HCT116 (cell line): ENCODE results near the gene FAM20B. TPM values are rescaled to one million over a fixed set of nuclear protein-coding genes. Genes with fewer than 3 reads are reported as not detected.

ENCODE experiments used
- ATAC-seq: fragments of 200-7000 bp; cut with Tn5 transposase; 2 replicates; pipeline ENCODE4 v1.9.1; 2020; ENCODE audit warnings: mild to moderate bottlenecking, moderate library complexity
- BruUV-seq: library from RNA; stranded (reverse); fragments of 400-500 nt; replicated peaks from 2 replicates; lab custom pipeline; 2021; lab: Mats Ljungman, UMichigan
- CTCF ChIA-PET: fragments of 300-600 bp; sonication (Branson Sonifier 250); formaldehyde crosslinking; loops from one replicate; lab custom pipeline; 2021; ENCODE audit warnings: antibody characterized with exemption; lab: Charles Lee
- POLR2A ChIA-PET: fragments of 300-600, 350-600 bp; sonication (Branson Sonifier 250); formaldehyde crosslinking; loops from one replicate; lab custom pipeline; 2021; ENCODE audit warnings: antibody characterized with exemption; lab: Charles Lee
- RAD21 ChIA-PET, 2 experiments: fragments of 300-600 bp; sonication (Branson Sonifier 250); formaldehyde crosslinking; loops; one replicate each; lab custom pipeline; 2023; ENCODE audit warnings: low total read pairs in 2 of 2; ENCODE audit not compliant: uncharacterized antibody in 2 of 2, unreplicated experiment in 2 of 2, low non-redundant PET in 1 of 2; lab: Charles Lee
- DNase-seq: peaks from one replicate; pipeline ENCODE4 v3.0.0-alpha.2; 2010; ENCODE audit warnings: low read depth, low spot score
- H2AFZ ChIP-seq: fragments of 200-600 bp; shearing (Covaris generic), sonication (generic); 2 replicates; pipeline ENCODE4 v1.6.1; 2017; ENCODE audit warnings: low read depth, mixed run types, mixed read lengths, antibody characterized with exemption, low read length; ENCODE audit not compliant: poor library complexity, severe bottlenecking
- H3K27ac ChIP-seq: 2 replicates; pipeline ENCODE4 v1.5.1; 2012; ENCODE audit warnings: low read depth, low read length
- H3K27me3 ChIP-seq: fragments of 200-600 bp; sonication (generic); 2 replicates; pipeline ENCODE4 v1.6.1; 2016; ENCODE audit warnings: mixed run types, low read length, mixed read lengths; ENCODE audit not compliant: insufficient read depth
- H3K36me3 ChIP-seq, 2 experiments: fragments of 200-500 bp in 1 of 2; fragments of 200-600 bp in 1 of 2; sonication (Bioruptor generic) in 1 of 2; sonication (generic) in 1 of 2; 2 replicates each; pipeline versions ENCODE4 v1.5.1 to v1.6.1; 2014 to 2016; ENCODE audit warnings: low read length in 2 of 2, inconsistent platforms in 1 of 2, mixed read lengths in 1 of 2, mixed run types in 1 of 2; ENCODE audit not compliant: insufficient read depth in 2 of 2, control insufficient read depth in 1 of 2
- H3K4me1 ChIP-seq, 2 experiments: fragments of 200-600 bp in 1 of 2; sonication (generic) in 1 of 2; 2 replicates each; pipeline versions ENCODE4 v1.5.1 to v1.6.1; 2012 to 2017; ENCODE audit warnings: low read length in 2 of 2, inconsistent platforms in 1 of 2, mild to moderate bottlenecking in 1 of 2, mixed read lengths in 1 of 2, mixed run types in 1 of 2, moderate library complexity in 1 of 2; ENCODE audit not compliant: insufficient read depth in 2 of 2, control insufficient read depth in 1 of 2
- H3K4me2 ChIP-seq: fragments of 200-600 bp; sonication (generic); 2 replicates; pipeline ENCODE4 v1.6.1; 2017; ENCODE audit warnings: mixed run types, low read length, mixed read lengths
- H3K4me3 ChIP-seq, 2 experiments: fragments of 200-600 bp in 1 of 2; sonication (generic) in 1 of 2; replicated peaks in 1 of 2; 2 replicates each; pipeline ENCODE4 v1.5.1; 2011 to 2016; ENCODE audit warnings: low read length in 2 of 2, control low read depth in 1 of 2, low read depth in 1 of 2, mild to moderate bottlenecking in 1 of 2, mixed read lengths in 1 of 2, mixed run types in 1 of 2
- H3K79me2 ChIP-seq: fragments of 200-600 bp; sonication (generic); 2 replicates; pipeline ENCODE4 v1.6.1; 2017; ENCODE audit warnings: mild to moderate bottlenecking, mixed run types, low read length, moderate library complexity, mixed read lengths; ENCODE audit not compliant: insufficient read depth
- H3K9ac ChIP-seq: fragments of 200-600 bp; sonication (generic); 2 replicates; pipeline ENCODE4 v1.6.1; 2016; ENCODE audit warnings: low read length, mixed read lengths
- H3K9me2 ChIP-seq: fragments of 200-600 bp; sonication (generic), shearing (Covaris generic); 2 replicates; pipeline ENCODE4 v1.6.1; 2017; ENCODE audit warnings: mixed run types, mild to moderate bottlenecking, moderate library complexity; ENCODE audit not compliant: insufficient read depth
- H3K9me3 ChIP-seq, 2 experiments: fragments of 200-500 bp in 1 of 2; fragments of 200-600 bp in 1 of 2; sonication (Bioruptor generic) in 1 of 2; sonication (generic) in 1 of 2; 2 replicates each; pipeline ENCODE4 v1.6.1; 2014 to 2017; ENCODE audit warnings: low read length in 2 of 2, mixed read lengths in 2 of 2, inconsistent platforms in 1 of 2, low read depth in 1 of 2, mild to moderate bottlenecking in 1 of 2, mixed run types in 1 of 2, moderate library complexity in 1 of 2; ENCODE audit not compliant: control insufficient read depth in 1 of 2, insufficient read depth in 1 of 2
- H4K20me1 ChIP-seq: fragments of 200-600 bp; sonication (generic), shearing (Covaris generic); 2 replicates; pipeline ENCODE4 v1.6.1; 2017; ENCODE audit warnings: mixed run types, mild to moderate bottlenecking, moderate library complexity; ENCODE audit not compliant: insufficient read depth
- ATF3 ChIP-seq: IDR thresholded peaks from 2 replicates; pipeline ENCODE4 v1.6.1; 2012
- CBX3 ChIP-seq: IDR thresholded peaks from 2 replicates; pipeline ENCODE4 v1.6.1; 2012; ENCODE audit warnings: low read depth
- EGR1 ChIP-seq: IDR thresholded peaks from 2 replicates; pipeline ENCODE4 v1.6.1; 2012; ENCODE audit warnings: low read depth
- EZH2 ChIP-seq: fragments of 200-600 bp; sonication (generic); IDR thresholded peaks from 2 replicates; pipeline ENCODE4 v1.6.1; 2017; ENCODE audit warnings: antibody characterized with exemption, mixed run types
- EZH2phosphoT487 ChIP-seq: fragments of 200-600 bp; IDR thresholded peaks from 2 replicates; pipeline ENCODE4 v1.6.1; 2018; ENCODE audit warnings: antibody characterized with exemption, borderline replicate concordance
- FOSL1 ChIP-seq: IDR thresholded peaks from 2 replicates; pipeline ENCODE4 v1.6.1; 2012; ENCODE audit warnings: low read depth
- POLR2A ChIP-seq: IDR thresholded peaks from 2 replicates; pipeline ENCODE4 v1.7.0; 2011; ENCODE audit warnings: borderline replicate concordance; ENCODE audit not compliant: insufficient read depth, insufficient read length; ENCODE audit errors: extremely low read depth
- POLR2AphosphoS5 ChIP-seq: IDR thresholded peaks from 2 replicates; pipeline ENCODE4 v1.6.1; 2011; ENCODE audit warnings: mild to moderate bottlenecking, low read depth, low read length, moderate library complexity
- RAD21 ChIP-seq: IDR thresholded peaks from 2 replicates; pipeline ENCODE4 v1.6.1; 2012; ENCODE audit warnings: low read depth, mild to moderate bottlenecking
- REST ChIP-seq: IDR thresholded peaks from 2 replicates; pipeline ENCODE4 v1.6.1; 2012; ENCODE audit warnings: low read depth
- SIN3A ChIP-seq: IDR thresholded peaks from 2 replicates; pipeline ENCODE4 v1.6.1; 2012; ENCODE audit warnings: low read depth
- TCF7L2 ChIP-seq: IDR thresholded peaks from 2 replicates; pipeline ENCODE4 v1.7.0; 2011; ENCODE audit warnings: borderline replicate concordance, inconsistent platforms; ENCODE audit not compliant: insufficient read depth, insufficient read length; ENCODE audit errors: extremely low read depth
- YY1 ChIP-seq: IDR thresholded peaks from 2 replicates; pipeline ENCODE4 v1.6.1; 2011; ENCODE audit warnings: low read length, low read depth, moderate library complexity, mild to moderate bottlenecking; ENCODE audit not compliant: insufficient replicate concordance; ENCODE audit errors: extremely low read depth
- ZBTB33 ChIP-seq: IDR thresholded peaks from 2 replicates; pipeline ENCODE4 v1.6.1; 2011; ENCODE audit warnings: mild to moderate bottlenecking, low read length, moderate library complexity; ENCODE audit not compliant: insufficient replicate concordance; ENCODE audit errors: extremely low read depth
- ZFX ChIP-seq: fragments of 450-650 bp; IDR thresholded peaks from 2 replicates; pipeline ENCODE4 v1.6.1; 2017
- ZNF274 ChIP-seq: fragments of 200-500 bp; sonication (Bioruptor generic); IDR thresholded peaks from 2 replicates; pipeline ENCODE4 v1.6.1; 2014; ENCODE audit warnings: mild to moderate bottlenecking, low read depth, low read length, inconsistent platforms
- intact Hi-C: fragments of 100-400 bp; cut with micrococcal nuclease; formaldehyde crosslinking; loops from 2 replicates; pipeline ENCODE4 v1.10.0; 2022
- total RNA-seq: library from RNA; stranded (reverse); gene quantifications from one replicate; pipeline ENCODE4 v1.2.1, GENCODE V29; 2021; ENCODE audit not compliant: unreplicated experiment
- TF ChIP-seq, protein P1 (sequence below): IDR thresholded peaks from 2 replicates; pipeline ENCODE4 v1.6.1; 2012

The FAM20B gene
- total RNA-seq, 1 experiment from 2014 or later: 36.7 TPM

DNA sequence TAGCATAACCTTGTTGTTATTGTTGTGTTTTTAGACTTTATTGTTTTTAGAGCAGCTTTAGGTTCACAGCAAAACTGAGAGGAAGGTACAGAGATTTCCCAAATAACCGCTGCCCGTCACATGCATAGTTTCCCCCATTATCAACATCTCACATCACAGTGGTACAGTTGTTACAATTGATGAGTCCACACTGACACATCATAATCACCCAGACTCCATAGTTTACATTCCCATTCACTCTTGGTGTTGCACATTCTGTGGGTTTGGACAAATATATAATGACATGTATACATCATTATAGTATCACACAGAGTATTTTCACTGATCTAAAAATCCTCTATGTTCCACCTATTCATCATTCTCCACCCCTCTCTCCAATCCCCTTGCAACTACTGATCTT, 30.2 kb downstream of the FAM20B start (continued):
- no peak for TF ChIP-seq EZH2phosphoT487
- TF ChIP-seq FOSL1: no peak

- Histone ChIP-seq H3K27ac (no peak overlapping the region), H3K27me3 (no peaks in the 10 kb centered on the region), H3K79me2 (no peaks in the 10 kb centered on the region), H3K4me1 (peaks cover 0 to 11% of the 10 kb centered on the region in 2 experiments; a peak in 1 of 4 replicates), H3K9me3 (no peaks in the 10 kb centered on the region; a peak in 1 of 4 replicates), H3K36me3 (peaks cover 2 to 16% of the 10 kb centered on the region in 2 experiments; a peak in 3 of 4 replicates), H4K20me1 (no peaks in the 10 kb centered on the region), H2AFZ (no peak overlapping the region), H3K9ac (no peak overlapping the region), H3K9me2 (no peaks in the 10 kb centered on the region), H3K4me2 (no peak overlapping the region), H3K4me3 (no peak overlapping the region)
- ChIA-PET CTCF (no interaction called here), POLR2A (no interaction called here), RAD21 (no interaction called here)
- ATAC-seq (no peak), DNase-seq (no peak)
- BruUV-seq: no TSS peak
- intact Hi-C loops: no loop called here
- TF ChIP-seq YY1: no peak
- no peak for TF ChIP-seq EZH2
- no peak for TF ChIP-seq POLR2A
- TF ChIP-seq CBX3: no peak
- TF ChIP-seq, protein P1, sequence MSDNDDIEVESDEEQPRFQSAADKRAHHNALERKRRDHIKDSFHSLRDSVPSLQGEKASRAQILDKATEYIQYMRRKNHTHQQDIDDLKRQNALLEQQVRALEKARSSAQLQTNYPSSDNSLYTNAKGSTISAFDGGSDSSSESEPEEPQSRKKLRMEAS: no peak
- no peak for TF ChIP-seq EGR1
- no peak for TF ChIP-seq SIN3A
- TF ChIP-seq REST: no peak
- no peak for TF ChIP-seq ZNF274
- no peak for TF ChIP-seq POLR2AphosphoS5
- TF ChIP-seq ZBTB33: no peak
- no peak for TF ChIP-seq TCF7L2
- no peak for TF ChIP-seq ATF3
- no peak for TF ChIP-seq FOSL1
- no peak for TF ChIP-seq ZFX
- no peak for TF ChIP-seq RAD21
Measured at GRCh38 chr1:179058487-179059483, 33.1 kb downstream of the FAM20B start.
